H1 (cell line): ENCODE results near the gene ERCC1. TPM values are rescaled to one million over a fixed set of nuclear protein-coding genes. Genes with fewer than 3 reads are reported as not detected.

ENCODE experiments used
- CTCF ChIA-PET: fragments of 300-600 bp; sonication (Branson Sonifier 250); formaldehyde crosslinking; loops from one replicate; lab custom pipeline; 2021; ENCODE audit not compliant: partially characterized antibody; lab: Charles Lee
- POLR2A ChIA-PET: fragments of 300-600 bp; sonication (Branson Sonifier 250); formaldehyde crosslinking; loops from one replicate; lab custom pipeline; 2021; ENCODE audit warnings: inconsistent platforms; ENCODE audit not compliant: partially characterized antibody; lab: Charles Lee
- DNase-seq, 2 experiments: peaks; one replicate each; pipeline versions ENCODE4 v3.0.0 to v3.0.0-alpha.2; 2010 to 2022; ENCODE audit warnings: low spot score in 2 of 2, low read depth in 1 of 2, mixed read lengths in 1 of 2
- FAIRE-seq: peaks from 2 replicates; lab custom pipeline; 2011; peaks lifted over from hg19 to GRCh38; lab: Jason Lieb, UNC
- H2AFZ ChIP-seq: 2 replicates; pipeline ENCODE4 v1.8.1; 2012; ENCODE audit warnings: low read length, inconsistent platforms
- H2AK5ac ChIP-seq: 2 replicates; pipeline ENCODE4 v1.6.1; 2013; ENCODE audit warnings: low read depth, low read length
- H2BK120ac ChIP-seq: replicated peaks from 2 replicates; pipeline ENCODE3; 2013; ENCODE audit warnings: low read depth, low read length, inconsistent platforms
- H2BK12ac ChIP-seq: 2 replicates; pipeline ENCODE4 v1.6.1; 2013; ENCODE audit warnings: low read depth, low read length
- H2BK15ac ChIP-seq: 2 replicates; pipeline ENCODE4 v1.6.1; 2013; ENCODE audit warnings: low read length
- H2BK20ac ChIP-seq: 2 replicates; pipeline ENCODE4 v1.6.1; 2013; ENCODE audit warnings: low read length
- H2BK5ac ChIP-seq: 2 replicates; pipeline ENCODE4 v1.6.1; 2013; ENCODE audit warnings: low read depth, low read length
- H3K14ac ChIP-seq: 2 replicates; pipeline ENCODE4 v1.6.1; 2013; ENCODE audit warnings: inconsistent platforms; ENCODE audit not compliant: insufficient read length
- H3K18ac ChIP-seq: 2 replicates; pipeline ENCODE4 v1.6.1; 2013; ENCODE audit warnings: low read length; ENCODE audit errors: extremely low read depth
- H3K23ac ChIP-seq: 2 replicates; pipeline ENCODE4 v1.6.1; 2013; ENCODE audit warnings: inconsistent platforms; ENCODE audit not compliant: insufficient read length
- H3K23me2 ChIP-seq: 2 replicates; pipeline ENCODE4 v1.6.1; 2013; ENCODE audit warnings: low read depth, low read length
- H3K27ac ChIP-seq: 2 replicates; pipeline ENCODE4 v1.6.1; 2011; ENCODE audit warnings: low read depth, low read length, inconsistent platforms
- H3K27me3 ChIP-seq, 4 experiments: replicated peaks in 1 of 4; 1 replicate in 1 of 4; 2 replicates in 3 of 4; pipeline versions ENCODE4 v1.6.1 to v1.8.1; 2011 to 2013; ENCODE audit warnings: low read length in 3 of 4, mild to moderate bottlenecking in 3 of 4, inconsistent platforms in 2 of 4, mixed read lengths in 2 of 4, moderate library complexity in 1 of 4; ENCODE audit not compliant: control insufficient read depth in 3 of 4, insufficient read depth in 3 of 4; ENCODE audit errors: extremely low read depth in 1 of 4
- H3K36me3 ChIP-seq, 4 experiments: 2 replicates each; pipeline versions ENCODE4 v1.6.1 to v1.8.1; 2011 to 2013; ENCODE audit warnings: mild to moderate bottlenecking in 4 of 4, low read length in 3 of 4, moderate library complexity in 2 of 4, control low read depth in 1 of 4, inconsistent platforms in 1 of 4; ENCODE audit not compliant: insufficient read depth in 4 of 4, control insufficient read depth in 2 of 4
- H3K4ac ChIP-seq: replicated peaks from 2 replicates; pipeline ENCODE3; 2013; ENCODE audit warnings: low read length, low read depth, mixed read lengths, inconsistent platforms; ENCODE audit not compliant: insufficient read length
- H3K4me1 ChIP-seq, 4 experiments: replicated peaks in 1 of 4; 1 replicate in 1 of 4; 2 replicates in 3 of 4; pipeline versions ENCODE4 v1.6.1 to v1.8.1; 2011 to 2013; ENCODE audit warnings: low read length in 3 of 4, inconsistent platforms in 2 of 4, mixed read lengths in 1 of 4; ENCODE audit not compliant: insufficient read depth in 4 of 4, control insufficient read depth in 3 of 4
- H3K4me2 ChIP-seq, 2 experiments: 2 replicates each; pipeline versions ENCODE4 v1.6.1 to v1.8.1; 2011 to 2013; ENCODE audit warnings: low read depth in 2 of 2, low read length in 2 of 2, control low read depth in 1 of 2, inconsistent platforms in 1 of 2, mild to moderate bottlenecking in 1 of 2; ENCODE audit not compliant: insufficient read depth in 1 of 2
- H3K4me3 ChIP-seq, 4 experiments: fragments of 200-600, 300-600 bp in 1 of 4; sonication (generic), shearing (Covaris generic), sonication (Bioruptor Twin) in 1 of 4; 2 replicates each; pipeline versions ENCODE4 v1.5.1 to v1.8.1; 2011 to 2016; ENCODE audit warnings: low read length in 4 of 4, low read depth in 3 of 4, control low read depth in 2 of 4, inconsistent platforms in 2 of 4, mild to moderate bottlenecking in 2 of 4, mixed read lengths in 1 of 4, moderate library complexity in 1 of 4; ENCODE audit not compliant: insufficient read depth in 2 of 4; ENCODE audit errors: extremely low read depth in 1 of 4
- H3K56ac ChIP-seq: replicated peaks from 2 replicates; pipeline ENCODE3; 2013; ENCODE audit warnings: low read depth, mild to moderate bottlenecking, mixed read lengths, low read length, inconsistent platforms; ENCODE audit not compliant: insufficient read length
- H3K79me1 ChIP-seq: 2 replicates; pipeline ENCODE4 v1.6.1; 2013; ENCODE audit warnings: low read depth, low read length, control low read depth
- H3K79me2 ChIP-seq, 2 experiments: 2 replicates each; pipeline versions ENCODE4 v1.6.1 to v1.8.1; 2012 to 2013; ENCODE audit warnings: low read length in 2 of 2, mild to moderate bottlenecking in 2 of 2, inconsistent platforms in 1 of 2; ENCODE audit not compliant: insufficient read depth in 2 of 2, control insufficient read depth in 1 of 2
- H3K9ac ChIP-seq, 4 experiments: replicated peaks in 1 of 4; 1 replicate in 1 of 4; 2 replicates in 3 of 4; pipeline versions ENCODE4 v1.6.1 to v1.8.1; 2011 to 2013; ENCODE audit warnings: low read depth in 3 of 4, low read length in 3 of 4, control low read depth in 2 of 4, mild to moderate bottlenecking in 2 of 4, moderate library complexity in 2 of 4, inconsistent platforms in 1 of 4; ENCODE audit errors: extremely low read depth in 1 of 4
- H3K9me3 ChIP-seq, 2 experiments: 2 replicates each; pipeline versions ENCODE4 v1.6.1 to v1.8.1; 2012 to 2013; ENCODE audit warnings: mild to moderate bottlenecking in 2 of 2, moderate library complexity in 2 of 2, control low read depth in 1 of 2, inconsistent platforms in 1 of 2, low read depth in 1 of 2, low read length in 1 of 2, mixed read lengths in 1 of 2; ENCODE audit not compliant: insufficient read depth in 2 of 2
- H4K20me1 ChIP-seq, 2 experiments: replicated peaks in 1 of 2; 2 replicates each; pipeline versions ENCODE3 to v1.8.1; 2011 to 2013; ENCODE audit warnings: inconsistent platforms in 2 of 2, low read length in 2 of 2, mild to moderate bottlenecking in 1 of 2; ENCODE audit not compliant: insufficient read depth in 2 of 2, control insufficient read depth in 1 of 2
- H4K5ac ChIP-seq: 2 replicates; pipeline ENCODE4 v1.6.1; 2013; ENCODE audit warnings: low read length, low read depth, mixed read lengths, inconsistent platforms; ENCODE audit not compliant: insufficient read length
- H4K8ac ChIP-seq: 2 replicates; pipeline ENCODE4 v1.8.0; 2013; ENCODE audit warnings: mild to moderate bottlenecking, moderate library complexity, low read length, inconsistent platforms; ENCODE audit not compliant: insufficient read depth; ENCODE audit errors: extremely low read depth
- H4K91ac ChIP-seq: replicated peaks from 2 replicates; pipeline ENCODE3; 2013; ENCODE audit warnings: low read length, mixed read lengths, inconsistent platforms; ENCODE audit not compliant: insufficient read length
- EGR1 ChIP-seq: IDR thresholded peaks from 2 replicates; pipeline ENCODE4 v1.6.1; 2011; ENCODE audit warnings: low read depth, low read length, borderline replicate concordance
- HDAC2 ChIP-seq, 2 experiments: fragments of 300-600 bp in 1 of 2; sonication (generic) in 1 of 2; IDR thresholded peaks; 2 replicates each; pipeline ENCODE4 v1.6.1; 2011 to 2012; ENCODE audit warnings: low read depth in 2 of 2, low read length in 2 of 2, mild to moderate bottlenecking in 2 of 2, moderate library complexity in 2 of 2, borderline replicate concordance in 1 of 2, inconsistent platforms in 1 of 2
- KDM1A ChIP-seq: fragments of 200-600, 300-600 bp; sonication (generic); IDR thresholded peaks from 2 replicates; pipeline ENCODE4 v1.7.1; 2016; ENCODE audit warnings: mild to moderate bottlenecking, low read length, borderline replicate concordance
- WGBS, 2 experiments: shearing (Covaris generic) in 1 of 2; methylation state at CpG; one replicate each; pipeline versions ENCODE4 v1.1.6 to v1.1.7; 2013 to 2015; ENCODE audit warnings: low lambda C conversion rate in 2 of 2, mixed read lengths in 2 of 2, inconsistent platforms in 1 of 2, low coverage in 1 of 2, missing lambda C conversion rate in 1 of 2; ENCODE audit not compliant: insufficient replicate concordance in 2 of 2, insufficient coverage in 1 of 2, insufficient read length in 1 of 2; ENCODE audit errors: extremely low coverage in 1 of 2, missing lambda C conversion rate in 1 of 2; 5-methylcytosine and 5-hydroxymethylcytosine counted together
- polyA plus RNA-seq, 7 experiments: library from polyadenylated mRNA; depleted of rRNA in 3 of 7; stranded (reverse) in 5 of 7; unstranded in 2 of 7; fragments of >200 nt in 5 of 7; fragments of 200-250 nt in 2 of 7; gene quantifications; 1 replicate in 5 of 7; 2 replicates in 1 of 7; 4 replicates in 1 of 7; pipeline versions ENCODE4 v1.2.1 to v1.2.3, GENCODE V29; 2011 to 2013; ENCODE audit warnings: missing spikeins in 2 of 7, mixed read lengths in 2 of 7
- total RNA-seq: library from RNA; stranded (reverse); fragmentation: NEBNext Ultra II Directional; extraction: Animal tissue kit (Norgen Biotek cat#: 25700); gene quantifications from 2 replicates; pipeline ENCODE4 v1.2.1, GENCODE V29; 2021

ERCC1 gene
- total and polyA plus RNA-seq, 2 of the 8 experiments (the other 6 are each of a cell fraction or from before 2014, with no cell fraction given): 44.7 to 94.2 TPM

DNA sequence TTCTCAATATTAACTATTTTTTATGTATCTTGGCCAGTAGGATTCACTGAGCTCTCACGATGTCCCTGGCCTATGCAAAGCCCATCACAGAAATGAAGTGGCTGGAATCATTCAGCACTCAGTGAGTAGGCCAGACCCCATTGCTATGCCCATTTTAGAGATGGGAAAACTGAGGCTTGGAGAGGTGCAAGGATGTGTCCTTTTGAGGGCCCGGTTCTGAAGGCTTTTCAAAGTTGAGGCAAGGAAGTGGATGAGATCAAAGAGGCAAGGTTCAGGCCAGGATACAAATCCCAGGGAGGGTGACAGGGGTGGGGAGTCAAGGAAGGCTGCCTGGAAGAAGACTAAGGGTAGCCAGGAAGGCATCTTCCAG is 18.7 kb upstream of the ERCC1 start:
- no peaks in the 10 kb centered on the region for H3K79me2 ChIP-seq
- H3K18ac ChIP-seq: no peak overlapping the region
- no peak overlapping the region for H4K8ac ChIP-seq
- no peaks in the 10 kb centered on the region for H3K9me3 ChIP-seq
- no peak for DNase-seq
- H3K4me2 ChIP-seq: peak overlapping the region in 1 of 2 experiments; percentile 77; a peak in 1 of 4 replicates
- H4K91ac ChIP-seq: no peak overlapping the region
- H3K36me3 ChIP-seq: no peaks in the 10 kb centered on the region
- no peak overlapping the region for H3K4ac ChIP-seq
- 84% methylated on average over 2 of the region's 2 CpGs; no CpG with 5 or more reads in 1 of the 2 experiments for WGBS, 2 experiments
- no peaks in the 10 kb centered on the region for H4K20me1 ChIP-seq
- H4K5ac ChIP-seq: no peak overlapping the region
- no peak overlapping the region for H2BK120ac ChIP-seq
- H2AK5ac ChIP-seq: 0 out of 2 replicates have a peak overlapping the region, but pooled peaks have one; percentile 11
- H3K56ac ChIP-seq: no peak overlapping the region
- 0 out of 8 replicates have a peak overlapping the region, but pooled peaks of 1 of the 4 experiments have one; percentile 72 for H3K4me3 ChIP-seq
- ChIA-PET POLR2A (interaction anchor here (2.1 kb wide), 1 partner anchor 26 kb away, joined by 13 read pairs; the partner anchor contains the start of gene FOSB), CTCF (interaction anchor here (0.6 to 21.2 kb wide), 3 partner anchors 10 to 32 kb away, joined by 3 to 760 read pairs (median 24); partner anchors contain the start of gene FOSB)
- no peak overlapping the region for H2BK5ac ChIP-seq
- no peak for FAIRE-seq
- no peak overlapping the region for H3K9ac ChIP-seq
- no peak overlapping the region for H3K14ac ChIP-seq
- peaks cover 6 to 17% (median 11%) of the 10 kb centered on the region in 4 experiments for H3K4me1 ChIP-seq
- H2BK20ac ChIP-seq: no peak overlapping the region
- peak in 1 of 2 experiments; percentile 69; a peak in 1 of 4 replicates for TF ChIP-seq HDAC2 (IDR thresholded peaks at IDR 0.05; ENCODE audit: borderline replicate concordance in 1 of 2, low read depth in 2 of 2, low read length in 2 of 2)
- no peak for TF ChIP-seq EGR1
- TF ChIP-seq KDM1A: peak; percentile 80
- H2BK15ac ChIP-seq: peak overlapping the region; percentile 4; the same call in 1 of the 2 replicates
- H3K27ac ChIP-seq: no peak overlapping the region
- no peak overlapping the region for H2AFZ ChIP-seq
- H3K79me1 ChIP-seq: no peaks in the 10 kb centered on the region
- peaks cover 12% of the 10 kb centered on the region for H3K23me2 ChIP-seq
- peak overlapping the region; percentile 51; the same call in 1 of the 2 replicates for H2BK12ac ChIP-seq
- peaks cover 0 to 5% (median 2%) of the 10 kb centered on the region in 4 experiments; a peak in 3 of 7 replicates for H3K27me3 ChIP-seq
- H3K23ac ChIP-seq: no peak overlapping the region
